NT2/D1 (cell line): ENCODE measurements around the gene VPS35.

Experiments
- DNase-seq: peaks from one replicate; pipeline ENCODE4 v3.0.0-alpha.2; 2011; ENCODE audit warnings: low read depth, low spot score
- H3K27me3 ChIP-seq: 2 replicates; pipeline ENCODE4 v1.6.0; 2011; ENCODE audit warnings: mild to moderate bottlenecking; ENCODE audit not compliant: insufficient read length, insufficient read depth
- H3K36me3 ChIP-seq: 2 replicates; pipeline ENCODE4 v1.6.1; 2011; ENCODE audit warnings: mild to moderate bottlenecking, low read length, mixed read lengths; ENCODE audit not compliant: insufficient read depth, insufficient read length
- H3K4me1 ChIP-seq: 2 replicates; pipeline ENCODE4 v1.5.1; 2011; ENCODE audit not compliant: insufficient read depth, insufficient read length
- H3K4me3 ChIP-seq: 2 replicates; pipeline ENCODE4 v1.5.1; 2011; ENCODE audit warnings: low read depth; ENCODE audit not compliant: insufficient read length
- H3K9ac ChIP-seq: 2 replicates; pipeline ENCODE4 v1.6.0; 2011; ENCODE audit warnings: low read depth; ENCODE audit not compliant: insufficient read length
- H3K9me3 ChIP-seq: 2 replicates; pipeline ENCODE4 v1.5.1; 2011; ENCODE audit warnings: mild to moderate bottlenecking, low read length; ENCODE audit not compliant: insufficient read depth
- SUZ12 ChIP-seq: IDR thresholded peaks from 2 replicates; pipeline ENCODE4 v1.6.1; 2011; ENCODE audit not compliant: insufficient read length, insufficient read depth; ENCODE audit errors: extremely low read depth
- YY1 ChIP-seq: IDR thresholded peaks from 2 replicates; pipeline ENCODE4 v1.6.1; 2011; ENCODE audit not compliant: insufficient read length, insufficient read depth
- ZNF274 ChIP-seq: IDR thresholded peaks from 2 replicates; pipeline ENCODE4 v1.6.1; 2011; ENCODE audit warnings: mild to moderate bottlenecking, low read depth, low read length

Gene VPS35

DNA sequence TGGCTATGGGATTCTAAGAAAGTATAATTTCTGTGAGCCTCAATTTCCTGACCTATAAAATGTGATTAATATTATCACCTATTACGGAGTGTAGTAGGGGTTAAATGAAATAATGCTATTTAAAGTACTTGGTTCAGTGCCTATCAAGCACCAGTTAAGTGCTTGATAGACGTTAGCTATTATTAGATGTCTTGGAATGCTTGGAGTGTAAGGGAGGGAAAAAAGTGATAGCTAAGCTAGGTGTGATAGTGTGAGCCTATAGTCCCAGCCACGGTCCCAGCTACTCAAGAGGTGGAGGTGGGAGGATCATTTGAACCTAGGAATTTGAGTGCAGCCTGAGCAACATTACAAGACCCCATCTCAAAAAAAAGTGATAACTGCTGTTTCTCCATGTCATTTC is 8.0 kb upstream of the VPS35 start:
- H3K4me3 ChIP-seq = no peak overlapping the region
- H3K9me3 ChIP-seq = no peaks in the 10 kb centered on the region
- H3K36me3 ChIP-seq = peaks cover 77% of the 10 kb centered on the region
- TF ChIP-seq SUZ12 (no peak), YY1 (no peak), ZNF274 (no peak)
- no peak for DNase-seq
- H3K9ac ChIP-seq = no peak overlapping the region
- H3K27me3 ChIP-seq = no peaks in the 10 kb centered on the region
- H3K4me1 ChIP-seq = no peaks in the 10 kb centered on the region

- Histone ChIP-seq H3K27me3 (no peaks in the 10 kb centered on the region), H3K36me3 (peaks cover 81% of the 10 kb centered on the region), H3K4me3 (no peak overlapping the region), H3K9ac (no peak overlapping the region), H3K4me1 (no peaks in the 10 kb centered on the region), H3K9me3 (no peaks in the 10 kb centered on the region)
- TF ChIP-seq ZNF274 = no peak
- TF ChIP-seq YY1 = no peak
- no peak for TF ChIP-seq SUZ12
- DNase-seq = no peak
These were observed 7.0 kb upstream of the VPS35 start for GRCh38 chr16:46695937-46696336.

GRCh38 chr16:46693598-46693997 is 4.6 kb upstream of the VPS35 start:
- Histone ChIP-seq H3K9ac (no peak overlapping the region), H3K36me3 (peaks cover 74% of the 10 kb centered on the region)

DNA sequence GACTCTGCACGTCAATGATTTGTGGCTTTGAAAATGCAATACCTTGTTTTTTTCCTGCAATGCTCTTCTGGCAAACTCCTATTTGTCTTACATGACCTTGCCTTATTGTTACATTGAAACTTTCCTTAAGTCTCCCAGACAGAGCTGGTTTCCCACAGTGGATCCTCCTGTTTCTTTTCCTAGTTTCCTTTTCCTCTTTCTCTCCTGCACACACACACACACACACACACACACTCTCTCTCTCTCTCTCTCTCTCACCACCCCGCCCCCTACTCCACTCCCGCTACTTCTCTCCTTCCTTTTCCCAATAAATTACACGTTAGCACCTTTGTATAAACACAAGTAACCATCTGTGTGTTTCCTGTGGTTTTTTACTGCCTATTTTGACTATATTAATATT is 2.7 kb upstream of the VPS35 start:
- H3K4me3 ChIP-seq = peak overlapping the region; percentile 95
- no peaks in the 10 kb centered on the region for H3K27me3 ChIP-seq
- TF ChIP-seq SUZ12 (no peak), ZNF274 (no peak), YY1 (no peak)
- no peak for DNase-seq
- H3K4me1 ChIP-seq = no peaks in the 10 kb centered on the region
- H3K36me3 ChIP-seq = peaks cover 59% of the 10 kb centered on the region
- H3K9ac ChIP-seq = peak overlapping the region; percentile 97
- no peaks in the 10 kb centered on the region for H3K9me3 ChIP-seq

More at GRCh38 chr16:46693598-46693997, 4.6 kb upstream of the VPS35 start:
- DNase-seq = no peak
- Histone ChIP-seq H3K9me3 (no peaks in the 10 kb centered on the region), H3K4me3 (no peak overlapping the region), H3K27me3 (no peaks in the 10 kb centered on the region), H3K4me1 (no peaks in the 10 kb centered on the region)
- TF ChIP-seq ZNF274 = no peak
- no peak for TF ChIP-seq SUZ12
- TF ChIP-seq YY1 = no peak

GRCh38 chr16:46690281-46691178 is 1.6 kb upstream of the VPS35 start:
- no peaks in the 10 kb centered on the region for H3K27me3 ChIP-seq
- no peak for DNase-seq
- TF ChIP-seq YY1 (no peak), ZNF274 (no peak), SUZ12 (no peak)
- H3K4me3 ChIP-seq = peak overlapping the region; percentile 95
- no peaks in the 10 kb centered on the region for H3K9me3 ChIP-seq
- H3K4me1 ChIP-seq = no peaks in the 10 kb centered on the region
- H3K9ac ChIP-seq = peak overlapping the region; percentile 97
- peaks cover 47% of the 10 kb centered on the region for H3K36me3 ChIP-seq

GRCh38 chr16:46689365-46690280 is 645 bp upstream of the VPS35 start, which contains the start of gene ORC6:
Gene ORC6 (plus strand): TSS chr16:46689659. CDS start chr16:46689706, 47 bp downstream.
- Histone ChIP-seq H3K4me1 (no peaks in the 10 kb centered on the region), H3K9ac (peak within 1 kb of the TSS; percentile 97), H3K9me3 (no peaks in the 10 kb centered on the region), H3K36me3 (peaks cover 38% of the 10 kb centered on the region), H3K4me3 (peak within 1 kb of the TSS; percentile 95), H3K27me3 (no peaks in the 10 kb centered on the region)
- DNase-seq = peak; percentile 89
- no peak for TF ChIP-seq SUZ12
- TF ChIP-seq ZNF274 = no peak
- TF ChIP-seq YY1 = no peak
